Activated CD8-positive, alpha-beta memory T cell treated with anti-CD3 and anti-CD28 coated beads, Interleukin-2, amount 50 U/mL, for 48 hours (primary cell): ENCODE data around the gene PSMD11.
A peak's percentile ranks its signal among the peaks of the same experiment; 100 is the strongest.
"Not testable (repeated sequence)": the region's sequence is repeated elsewhere in the genome, so short reads cannot be mapped to it uniquely, and the experiment has no call there.

ENCODE experiments used
- DNase-seq: peaks from one replicate; pipeline ENCODE4 v3.0.0-alpha.2; 2020

PSMD11 gene

GRCh38 chr17:32444301-32445073 is at the start of gene PSMD11:
TSS of gene PSMD11 (plus strand) at chr17:32444510. CDS start at chr17:32444524, 14 bp downstream.
- DNase-seq, result peak; percentile 100

GRCh38 chr17:32396343-32396742 is 48.0 kb upstream of the PSMD11 start:
- DNase-seq, result no peak

GRCh38 chr17:32398946-32399345 is 45.4 kb upstream of the PSMD11 start:
- no peak for DNase-seq

- not testable (repeated sequence) for DNase-seq
Measured at GRCh38 chr17:32410085-32410484, 34.2 kb upstream of the PSMD11 start.

- no peak for DNase-seq
Measured at GRCh38 chr17:32426894-32427293, 17.4 kb upstream of the PSMD11 start.

GRCh38 chr17:32429598-32429997 is 14.7 kb upstream of the PSMD11 start:
- DNase-seq, result no peak

GRCh38 chr17:32440722-32441121 is 3.6 kb upstream of the PSMD11 start:
- DNase-seq, result no peak

- DNase-seq, result no peak
Measured at GRCh38 chr17:32441886-32442285, 2.4 kb upstream of the PSMD11 start.

- DNase-seq, result no peak
Measured at GRCh38 chr17:32443827-32444300, 446 bp upstream of the PSMD11 start.

GRCh38 chr17:32445074-32445415 is 735 bp downstream of the PSMD11 start:
- no peak for DNase-seq

GRCh38 chr17:32445497-32445896 is 1.2 kb downstream of the PSMD11 start:
- no peak for DNase-seq

- no peak for DNase-seq
Measured at GRCh38 chr17:32445971-32446370, 1.7 kb downstream of the PSMD11 start.

GRCh38 chr17:32446949-32447348 is 2.6 kb downstream of the PSMD11 start:
- no peak for DNase-seq

- no peak for DNase-seq
Measured at GRCh38 chr17:32449963-32450362, 5.7 kb downstream of the PSMD11 start.

GRCh38 chr17:32450379-32450778 is 6.1 kb downstream of the PSMD11 start:
- DNase-seq, result not testable (repeated sequence)

GRCh38 chr17:32451879-32452278 is 7.6 kb downstream of the PSMD11 start:
- no peak for DNase-seq

- DNase-seq, result no peak
Measured at GRCh38 chr17:32452281-32452680, 8.0 kb downstream of the PSMD11 start.

- no peak for DNase-seq
Measured at GRCh38 chr17:32453370-32453769, 9.1 kb downstream of the PSMD11 start.

GRCh38 chr17:32458371-32458770 is 14.1 kb downstream of the PSMD11 start:
- DNase-seq, result no peak

GRCh38 chr17:32460054-32460453 is 15.7 kb downstream of the PSMD11 start:
- no peak for DNase-seq

GRCh38 chr17:32461498-32461852 is 17.2 kb downstream of the PSMD11 start:
- DNase-seq, result no peak

GRCh38 chr17:32461853-32462617 is 17.7 kb downstream of the PSMD11 start:
- peak; percentile 78 for DNase-seq

- DNase-seq, result no peak
Measured at GRCh38 chr17:32463304-32463703, 19.0 kb downstream of the PSMD11 start.

GRCh38 chr17:32464374-32464773 is 20.1 kb downstream of the PSMD11 start:
- DNase-seq, result no peak
